Measurements from ENCODE around the gene CTNNA3. TPM values are rescaled to one million over a fixed set of nuclear protein-coding genes. Genes with fewer than 3 reads are reported as not detected.
A peak's percentile ranks its signal among the peaks of the same experiment; 100 is the strongest.

The CTNNA3 gene
- total RNA-seq, 1 experiment from 2014 or later, result 0.02 TPM

GRCh38 chr10:66804962-66805361 lies 891.0 kb downstream of the CTNNA3 start:
- Mint-ChIP-seq H3K36me3 (ENCODE audit: insufficient read depth, unreplicated experiment) (no peaks in the 10 kb centered on the region), H3K9me3 (ENCODE audit: unreplicated experiment) (no peaks in the 10 kb centered on the region), H3K4me3 (ENCODE audit: unreplicated experiment) (no peak overlapping the region), H3K4me1 (ENCODE audit: insufficient read depth, unreplicated experiment) (peaks cover 6% of the 10 kb centered on the region), H3K27ac (ENCODE audit: low read depth, unreplicated experiment) (no peak overlapping the region), H3K27me3 (ENCODE audit: insufficient read depth, unreplicated experiment) (no peaks in the 10 kb centered on the region)
- no TSS peak for BruUV-seq (replicated peaks)
- no peak for DNase-seq (ENCODE audit: unreplicated experiment)
- intact Hi-C loops (cut with micrococcal nuclease), result no loop called here
- CTCF ChIA-PET, result interaction anchor here (0.9 to 1.2 kb wide), 2 partner anchors 34 to 41 kb away, joined by 3 to 4 read pairs; no protein-coding TSS in a partner anchor
- POLR2A ChIA-PET, result no interaction called here
- TF ChIP-seq CTCF (IDR thresholded peaks at IDR 0.05; ENCODE audit: unreplicated experiment), result no peak

- no peak for TF ChIP-seq CTCF (IDR thresholded peaks at IDR 0.05; ENCODE audit: unreplicated experiment)
- Mint-ChIP-seq H3K4me1 (ENCODE audit: insufficient read depth, unreplicated experiment) (peaks cover 13% of the 10 kb centered on the region), H3K36me3 (ENCODE audit: insufficient read depth, unreplicated experiment) (no peaks in the 10 kb centered on the region), H3K4me3 (ENCODE audit: unreplicated experiment) (no peak overlapping the region), H3K9me3 (ENCODE audit: unreplicated experiment) (no peaks in the 10 kb centered on the region), H3K27me3 (ENCODE audit: insufficient read depth, unreplicated experiment) (no peaks in the 10 kb centered on the region), H3K27ac (ENCODE audit: low read depth, unreplicated experiment) (no peak overlapping the region)
- BruUV-seq (replicated peaks), result no TSS peak
- intact Hi-C loops (cut with micrococcal nuclease), result no loop called here
- no peak for DNase-seq (ENCODE audit: unreplicated experiment)
- ChIA-PET CTCF (interaction anchor here (0.5 kb wide), 1 partner anchor 17 kb away, joined by 4 read pairs; no protein-coding TSS in a partner anchor), POLR2A (no interaction called here)
These were observed 892.8 kb downstream of the CTNNA3 start for GRCh38 chr10:66803174-66803573.

GRCh38 chr10:66799474-66799873 lies 896.5 kb downstream of the CTNNA3 start:
- DNase-seq (ENCODE audit: unreplicated experiment), result peak; percentile 10
- Mint-ChIP-seq H3K27ac (ENCODE audit: low read depth, unreplicated experiment) (peak overlapping the region; percentile 99), H3K4me3 (ENCODE audit: unreplicated experiment) (peak overlapping the region; percentile 80), H3K27me3 (ENCODE audit: insufficient read depth, unreplicated experiment) (no peaks in the 10 kb centered on the region), H3K9me3 (ENCODE audit: unreplicated experiment) (no peaks in the 10 kb centered on the region), H3K36me3 (ENCODE audit: insufficient read depth, unreplicated experiment) (no peaks in the 10 kb centered on the region), H3K4me1 (ENCODE audit: insufficient read depth, unreplicated experiment) (peaks cover 6% of the 10 kb centered on the region)
- intact Hi-C loops (cut with micrococcal nuclease), result no loop called here
- BruUV-seq (replicated peaks), result no TSS peak
- POLR2A ChIA-PET, result no interaction called here
- TF ChIP-seq CTCF (IDR thresholded peaks at IDR 0.05; ENCODE audit: unreplicated experiment), result no peak
- CTCF ChIA-PET, result interaction anchor here (0.5 kb wide), 1 partner anchor 609 kb away, joined by 3 read pairs; no protein-coding TSS in a partner anchor

GRCh38 chr10:66795866-66796265 lies 900.1 kb downstream of the CTNNA3 start:
- intact Hi-C loops (cut with micrococcal nuclease), result no loop called here
- Mint-ChIP-seq H3K4me3 (ENCODE audit: unreplicated experiment) (no peak overlapping the region), H3K4me1 (ENCODE audit: insufficient read depth, unreplicated experiment) (peaks cover 6% of the 10 kb centered on the region), H3K9me3 (ENCODE audit: unreplicated experiment) (peaks cover 5% of the 10 kb centered on the region), H3K27me3 (ENCODE audit: insufficient read depth, unreplicated experiment) (no peaks in the 10 kb centered on the region), H3K27ac (ENCODE audit: low read depth, unreplicated experiment) (no peak overlapping the region), H3K36me3 (ENCODE audit: insufficient read depth, unreplicated experiment) (no peaks in the 10 kb centered on the region)
- DNase-seq (ENCODE audit: unreplicated experiment), result no peak
- no peak for TF ChIP-seq CTCF (IDR thresholded peaks at IDR 0.05; ENCODE audit: unreplicated experiment)
- ChIA-PET POLR2A (no interaction called here), CTCF (interaction anchor here (1.1 kb wide), 1 partner anchor 11 kb away, joined by 5 read pairs; no protein-coding TSS in a partner anchor)
- BruUV-seq (replicated peaks), result no TSS peak
